Endothelial cell of umbilical vein (primary cell): ENCODE data around the gene BCL6B.

ENCODE experiments used
- POLR2A ChIP-seq: IDR thresholded peaks from 2 replicates; pipeline ENCODE4 v1.6.1; 2012; ENCODE audit warnings: low read depth, mild to moderate bottlenecking, control low read depth, low read length
- TF ChIP-seq, protein P1 (sequence below), 2 donors: IDR thresholded peaks; 1 replicate in 1 of 2; 2 replicates in 1 of 2; pipeline ENCODE4 v1.5.1; 2011; ENCODE audit warnings: low read length in 2 of 2, mild to moderate bottlenecking in 2 of 2, moderate library complexity in 2 of 2, control low read depth in 1 of 2, inconsistent platforms in 1 of 2, low read depth in 1 of 2; ENCODE audit not compliant: insufficient read depth in 1 of 2; ENCODE audit errors: extremely low read depth in 1 of 2

DNA sequence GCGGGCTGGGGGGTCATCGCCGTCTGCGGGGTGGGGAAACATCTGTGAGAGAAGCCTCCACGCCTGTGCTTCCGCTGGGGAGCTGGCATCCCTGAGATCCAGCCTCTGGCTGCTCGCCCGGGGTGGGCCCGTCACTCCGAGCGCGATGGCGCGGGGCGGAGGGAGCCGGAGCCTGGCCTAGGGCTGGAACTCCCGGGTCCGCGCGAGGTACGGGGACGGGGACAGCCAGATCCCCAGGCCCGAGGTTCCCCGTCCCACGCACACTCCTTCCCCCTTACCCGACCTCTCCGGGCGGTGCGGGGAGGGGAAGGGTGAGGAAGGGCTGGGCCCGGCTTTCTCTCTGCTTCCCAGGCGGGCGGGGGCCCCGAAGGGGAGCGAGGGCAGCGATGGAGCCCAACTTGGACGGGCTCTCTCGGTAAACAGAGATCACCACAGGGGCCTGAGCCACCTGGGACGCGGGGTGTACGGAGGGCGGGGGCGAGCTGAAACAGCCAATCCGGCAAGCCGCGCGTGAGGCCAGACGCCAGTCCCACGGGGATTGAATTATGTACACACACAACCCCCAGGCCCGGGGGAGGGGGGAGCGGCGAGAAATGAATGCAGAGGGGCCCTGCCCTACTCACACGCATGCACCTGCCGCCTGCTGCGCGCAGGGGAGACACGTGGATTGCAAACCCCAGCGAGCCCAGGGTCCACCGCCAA lies 20.8 kb downstream of the BCL6B start, which contains the start of gene SLC16A11:
- TF ChIP-seq POLR2A: no peak
- TF ChIP-seq, protein P1, sequence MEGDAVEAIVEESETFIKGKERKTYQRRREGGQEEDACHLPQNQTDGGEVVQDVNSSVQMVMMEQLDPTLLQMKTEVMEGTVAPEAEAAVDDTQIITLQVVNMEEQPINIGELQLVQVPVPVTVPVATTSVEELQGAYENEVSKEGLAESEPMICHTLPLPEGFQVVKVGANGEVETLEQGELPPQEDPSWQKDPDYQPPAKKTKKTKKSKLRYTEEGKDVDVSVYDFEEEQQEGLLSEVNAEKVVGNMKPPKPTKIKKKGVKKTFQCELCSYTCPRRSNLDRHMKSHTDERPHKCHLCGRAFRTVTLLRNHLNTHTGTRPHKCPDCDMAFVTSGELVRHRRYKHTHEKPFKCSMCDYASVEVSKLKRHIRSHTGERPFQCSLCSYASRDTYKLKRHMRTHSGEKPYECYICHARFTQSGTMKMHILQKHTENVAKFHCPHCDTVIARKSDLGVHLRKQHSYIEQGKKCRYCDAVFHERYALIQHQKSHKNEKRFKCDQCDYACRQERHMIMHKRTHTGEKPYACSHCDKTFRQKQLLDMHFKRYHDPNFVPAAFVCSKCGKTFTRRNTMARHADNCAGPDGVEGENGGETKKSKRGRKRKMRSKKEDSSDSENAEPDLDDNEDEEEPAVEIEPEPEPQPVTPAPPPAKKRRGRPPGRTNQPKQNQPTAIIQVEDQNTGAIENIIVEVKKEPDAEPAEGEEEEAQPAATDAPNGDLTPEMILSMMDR (IDR thresholded peaks at IDR 0.05; ENCODE audit: extremely low read depth in 1 of 2, insufficient read depth in 1 of 2, low read depth in 1 of 2, low read length in 2 of 2): no peak
